HG03064 (cell line): ENCODE measurements around the gene HPD.
"Not testable (repeated sequence)": the region's sequence is repeated elsewhere in the genome, so short reads cannot be mapped to it uniquely, and the experiment has no call there.

Experiments used
- ATAC-seq: cut with Tn5 transposase; IDR thresholded peaks from one replicate; pipeline ENCODE4 v1.9.1; 2021; ENCODE audit warnings: low read depth; ENCODE audit not compliant: unreplicated experiment

The HPD gene

GRCh38 chr12:121869229-121869628 lies 10.6 kb upstream of the HPD start:
- not testable (repeated sequence) for ATAC-seq

GRCh38 chr12:121866331-121866730 lies 7.7 kb upstream of the HPD start:
- ATAC-seq = no peak

- no peak for ATAC-seq
Observed at GRCh38 chr12:121861636-121862254, 3.1 kb upstream of the HPD start.

GRCh38 chr12:121860699-121861098 lies 2.0 kb upstream of the HPD start:
- not testable (repeated sequence) for ATAC-seq

- ATAC-seq = no peak
Observed at GRCh38 chr12:121860257-121860656, 1.6 kb upstream of the HPD start.

- ATAC-seq = no peak
Observed at GRCh38 chr12:121858318-121858661, 369 bp downstream of the HPD start.

- no peak for ATAC-seq
Observed at GRCh38 chr12:121857322-121858246, 1.1 kb downstream of the HPD start.

- not testable (repeated sequence) for ATAC-seq
Observed at GRCh38 chr12:121852392-121852791, 6.3 kb downstream of the HPD start.

GRCh38 chr12:121849665-121850064 lies 9.0 kb downstream of the HPD start:
- no peak for ATAC-seq

GRCh38 chr12:121849211-121849610 lies 9.4 kb downstream of the HPD start:
- ATAC-seq = no peak

- no peak for ATAC-seq
Observed at GRCh38 chr12:121845701-121846100, 13.0 kb downstream of the HPD start.

- no peak for ATAC-seq
Observed at GRCh38 chr12:121843236-121843982, 15.2 kb downstream of the HPD start.

GRCh38 chr12:121839993-121840761 lies 18.5 kb downstream of the HPD start:
- no peak for ATAC-seq

GRCh38 chr12:121839106-121839992 lies 19.3 kb downstream of the HPD start:
- ATAC-seq = peak; percentile 93

GRCh38 chr12:121838126-121838525 lies 20.5 kb downstream of the HPD start:
- no peak for ATAC-seq

- no peak for ATAC-seq
Observed at GRCh38 chr12:121837680-121838079, 21.0 kb downstream of the HPD start.

- no peak for ATAC-seq
Observed at GRCh38 chr12:121831571-121832245, 27.0 kb downstream of the HPD start.

GRCh38 chr12:121830588-121831265 lies 27.9 kb downstream of the HPD start:
- ATAC-seq = no peak
